ENCODE data around the gene KDM3B.

The KDM3B gene

DNA sequence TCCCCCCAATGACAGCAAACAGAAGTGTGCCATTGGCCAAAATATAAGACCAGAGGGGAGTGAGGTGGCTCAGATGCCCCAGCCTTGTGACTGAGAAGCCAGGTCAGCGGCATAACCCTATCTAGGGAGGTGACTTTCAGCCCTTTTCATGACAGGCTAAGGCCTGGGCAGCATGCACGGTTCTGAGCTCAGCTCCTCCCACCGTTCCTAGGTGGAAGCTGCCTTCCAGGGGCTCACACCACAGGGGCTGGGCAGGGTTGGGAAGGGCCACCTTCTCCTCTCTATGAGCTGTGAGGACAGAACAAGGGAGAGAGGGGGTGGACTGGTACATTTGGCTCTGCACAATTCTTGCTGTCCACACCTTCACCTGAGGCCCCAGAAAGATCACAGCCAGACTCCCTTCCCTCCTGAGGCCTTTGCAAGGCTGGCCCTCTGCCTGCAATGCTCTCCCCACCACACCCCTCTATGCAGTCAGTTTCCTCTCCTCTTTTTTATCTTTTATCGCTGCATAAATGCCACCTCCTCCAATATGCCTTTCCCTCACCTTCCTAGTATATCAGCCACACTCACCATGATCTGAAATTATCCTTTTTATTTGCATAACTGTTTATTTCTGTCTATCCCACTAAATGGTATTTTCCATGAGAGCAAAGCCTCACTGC, 107.7 kb downstream of the KDM3B start:
- in situ Hi-C loops (cut with HindIII; ENCODE audit: low pct_ligation_motif_present, low pct_unique_long_range_greater_than_20kb, low sequenced_read_pairs), result no loop called here
- no peak for DNase-seq

DNA sequence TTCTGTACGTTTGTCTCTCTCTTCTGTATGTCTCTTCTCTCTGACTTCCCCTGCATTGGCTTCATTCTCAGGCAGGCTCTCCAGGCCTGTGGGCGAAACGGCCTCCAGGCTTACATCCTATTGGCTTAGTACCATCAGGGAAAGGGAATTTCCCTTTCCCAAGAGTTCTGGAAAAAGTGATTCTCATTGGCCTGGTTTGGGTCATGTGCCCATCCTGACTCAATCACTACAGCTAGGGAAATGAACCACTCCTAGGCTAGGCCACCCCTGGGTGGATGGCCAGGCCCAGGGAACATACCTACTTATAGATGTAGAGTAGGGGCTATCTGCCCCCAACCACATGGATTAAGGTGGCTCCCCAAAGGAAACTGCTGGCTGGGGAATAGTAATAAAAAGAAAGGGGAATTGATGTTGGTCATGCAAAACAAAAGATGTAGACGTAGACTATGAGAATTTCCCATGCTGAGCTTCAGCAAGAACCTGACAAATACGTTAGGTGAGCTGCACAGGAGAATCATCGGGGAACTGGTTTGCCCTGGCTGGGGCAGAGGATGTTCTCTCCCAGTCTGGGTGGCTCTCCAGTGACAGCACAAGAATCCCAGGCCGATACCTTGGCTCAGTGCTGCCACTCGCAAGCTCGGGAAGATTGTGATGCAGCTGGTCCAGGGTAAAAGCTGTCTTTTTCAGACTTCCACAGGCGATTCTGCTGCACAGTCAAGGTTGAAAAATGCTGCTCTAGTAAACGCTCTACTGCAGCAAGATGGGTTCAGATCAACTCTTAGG, 109.0 kb downstream of the KDM3B start:
- in situ Hi-C loops (cut with HindIII; ENCODE audit: low pct_ligation_motif_present, low pct_unique_long_range_greater_than_20kb, low sequenced_read_pairs), result no loop called here
- peak; percentile 74 for DNase-seq

DNA sequence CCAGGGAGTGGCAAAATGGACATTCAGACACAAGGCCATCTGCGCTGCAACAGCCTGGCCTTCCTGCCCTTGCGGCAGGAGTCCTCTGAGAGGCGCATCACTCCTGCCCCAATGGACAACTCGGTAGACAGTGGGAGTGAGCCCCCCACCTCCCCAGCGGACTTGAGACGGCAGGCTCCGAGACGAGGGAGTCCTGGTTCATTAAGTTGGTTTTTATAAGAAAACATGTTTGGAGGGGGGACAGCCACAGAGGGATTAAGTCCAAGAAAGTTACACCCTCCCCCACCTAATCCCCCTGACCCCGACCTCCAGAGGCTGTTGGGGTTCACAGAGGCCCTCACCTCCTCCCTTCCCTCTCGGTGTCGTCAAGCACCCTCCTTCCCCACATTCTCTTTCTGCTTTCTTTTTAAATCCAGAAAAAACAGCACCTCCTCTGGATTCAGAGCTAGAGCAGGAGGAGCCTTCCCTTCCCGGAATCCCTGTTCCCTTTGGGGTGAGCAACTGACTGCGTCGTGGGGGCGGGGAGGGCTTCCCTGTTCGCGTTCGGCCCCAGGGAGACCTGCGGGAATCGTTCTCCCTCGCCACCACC, 111.0 kb downstream of the KDM3B start:
- peak; percentile 52 for DNase-seq
- in situ Hi-C loops (cut with HindIII; ENCODE audit: low pct_ligation_motif_present, low pct_unique_long_range_greater_than_20kb, low sequenced_read_pairs), result no loop called here

DNA sequence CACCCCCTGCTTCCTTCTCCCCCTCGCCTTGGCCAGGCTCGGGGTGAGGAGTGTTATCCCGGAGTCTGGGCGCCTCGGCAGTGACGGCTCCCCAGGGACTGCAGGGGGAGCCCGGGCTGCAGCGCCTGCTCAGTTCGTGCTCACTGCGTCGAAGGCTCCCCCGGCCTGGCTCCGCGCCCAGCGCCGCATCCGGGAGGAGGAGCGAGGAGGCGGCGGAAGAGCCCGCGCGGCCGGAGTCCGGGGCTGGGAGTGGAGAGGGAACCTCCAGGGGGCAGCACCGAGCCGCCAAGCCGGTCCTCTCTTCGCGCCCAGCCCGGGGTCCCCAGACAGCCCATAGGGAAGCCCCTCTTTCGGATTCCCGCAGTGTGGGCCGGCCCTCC, 111.5 kb downstream of the KDM3B start:
- in situ Hi-C loops (cut with HindIII; ENCODE audit: low pct_ligation_motif_present, low pct_unique_long_range_greater_than_20kb, low sequenced_read_pairs), result no loop called here
- peak; percentile 94 for DNase-seq

DNA sequence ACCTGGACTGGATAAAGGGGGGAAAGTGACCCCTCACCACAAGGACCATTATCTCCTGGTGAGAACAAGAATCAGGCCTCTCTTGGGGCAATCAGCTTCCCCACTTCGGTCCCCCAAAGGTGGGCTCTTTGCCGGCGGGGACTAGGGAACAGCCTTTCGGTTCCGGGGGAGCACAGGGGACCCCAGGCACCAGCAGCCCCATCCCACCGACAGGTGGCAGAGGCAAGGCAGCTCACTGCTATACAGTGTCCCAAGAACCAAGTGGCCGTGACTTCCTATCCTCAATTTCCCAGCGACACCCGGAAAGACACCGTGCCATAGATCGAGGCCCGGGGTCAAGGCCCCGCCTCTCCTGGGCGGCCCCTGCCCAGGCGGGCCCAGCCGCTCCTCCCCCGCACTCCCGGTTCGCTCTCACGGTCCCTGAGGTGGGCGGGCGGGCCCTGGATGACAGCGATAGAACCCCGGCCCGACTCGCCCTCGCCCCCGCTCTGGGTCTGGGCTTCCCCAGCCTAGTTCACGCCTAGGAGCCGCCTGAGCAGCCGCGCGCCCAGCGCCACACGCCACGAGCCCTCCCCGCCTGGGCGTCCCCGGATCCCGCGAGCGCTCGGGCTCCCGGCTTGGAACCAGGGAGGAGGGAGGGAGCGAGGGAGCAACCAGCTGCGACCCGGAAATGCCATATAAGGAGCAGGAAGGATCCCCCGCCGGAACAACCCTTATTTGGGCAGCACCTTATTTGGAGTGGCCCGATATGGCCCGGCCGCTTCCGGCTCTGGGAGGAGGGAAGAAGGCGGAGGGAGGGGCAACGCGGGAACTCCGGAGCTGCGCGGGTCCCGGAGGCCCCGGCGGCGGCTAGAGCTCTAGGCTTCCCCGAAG, 112.1 kb downstream of the KDM3B start:
- DNase-seq, result peak; percentile 96

DNA sequence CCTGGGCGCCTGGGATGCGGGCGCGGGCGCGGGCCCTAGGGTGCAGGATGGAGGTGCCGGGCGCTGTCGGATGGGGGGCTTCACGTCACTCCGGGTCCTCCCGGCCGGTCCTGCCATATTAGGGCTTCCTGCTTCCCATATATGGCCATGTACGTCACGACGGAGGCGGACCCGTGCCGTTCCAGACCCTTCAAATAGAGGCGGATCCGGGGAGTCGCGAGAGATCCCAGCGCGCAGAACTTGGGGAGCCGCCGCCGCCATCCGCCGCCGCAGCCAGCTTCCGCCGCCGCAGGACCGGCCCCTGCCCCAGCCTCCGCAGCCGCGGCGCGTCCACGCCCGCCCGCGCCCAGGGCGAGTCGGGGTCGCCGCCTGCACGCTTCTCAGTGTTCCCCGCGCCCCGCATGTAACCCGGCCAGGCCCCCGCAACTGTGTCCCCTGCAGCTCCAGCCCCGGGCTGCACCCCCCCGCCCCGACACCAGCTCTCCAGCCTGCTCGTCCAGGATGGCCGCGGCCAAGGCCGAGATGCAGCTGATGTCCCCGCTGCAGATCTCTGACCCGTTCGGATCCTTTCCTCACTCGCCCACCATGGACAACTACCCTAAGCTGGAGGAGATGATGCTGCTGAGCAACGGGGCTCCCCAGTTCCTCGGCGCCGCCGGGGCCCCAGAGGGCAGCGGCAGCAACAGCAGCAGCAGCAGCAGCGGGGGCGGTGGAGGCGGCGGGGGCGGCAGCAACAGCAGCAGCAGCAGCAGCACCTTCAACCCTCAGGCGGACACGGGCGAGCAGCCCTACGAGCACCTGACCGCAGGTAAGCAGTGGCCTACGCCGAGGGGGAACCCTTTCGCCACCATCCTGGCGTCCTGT, 113.0 kb downstream of the KDM3B start, which contains the start of gene EGR1:
Gene EGR1 (plus strand): TSS at position 219 of the 864 bp plus-strand sequence. CDS start 283 bp downstream, at position 502.
- in situ Hi-C loops (cut with HindIII; ENCODE audit: low pct_ligation_motif_present, low pct_unique_long_range_greater_than_20kb, low sequenced_read_pairs), result no loop called here
- DNase-seq, result peak; percentile 91

More for the DNA sequence above, 112.1 kb downstream of the KDM3B start:
- in situ Hi-C loops (cut with HindIII; ENCODE audit: low pct_ligation_motif_present, low pct_unique_long_range_greater_than_20kb, low sequenced_read_pairs), result no loop called here

DNA sequence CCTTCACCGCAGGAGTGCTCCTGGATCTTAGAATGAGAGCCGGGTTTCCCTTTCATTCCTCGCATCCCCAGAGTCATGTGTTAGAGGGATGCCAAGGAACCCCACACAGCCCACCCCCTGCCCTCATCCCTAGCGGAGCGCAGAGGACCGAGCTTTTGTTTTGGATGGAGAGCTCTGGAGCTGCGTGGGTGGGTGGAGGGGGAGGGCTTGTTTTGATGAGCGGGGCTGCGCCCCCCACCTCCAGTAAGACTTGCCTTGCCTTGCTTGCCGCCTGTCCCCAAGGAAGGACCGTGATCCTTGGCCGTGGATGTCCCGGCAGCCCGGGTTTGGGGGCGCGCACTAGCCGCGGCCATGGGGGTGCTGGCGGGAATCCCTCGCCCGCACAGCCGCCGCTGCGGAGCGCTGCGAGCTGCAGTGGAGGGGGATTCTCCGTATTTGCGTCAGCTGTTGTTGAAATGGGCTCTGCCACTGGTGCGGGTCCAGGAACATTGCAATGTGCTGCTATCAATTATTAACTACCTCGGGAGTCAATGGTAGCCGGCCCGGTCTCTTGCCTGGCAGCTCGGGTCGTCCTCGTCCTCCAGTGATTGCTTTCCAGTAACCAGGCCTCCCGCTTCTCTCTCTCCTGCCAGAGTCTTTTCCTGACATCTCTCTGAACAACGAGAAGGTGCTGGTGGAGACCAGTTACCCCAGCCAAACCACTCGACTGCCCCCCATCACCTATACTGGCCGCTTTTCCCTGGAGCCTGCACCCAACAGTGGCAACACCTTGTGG, 113.8 kb downstream of the KDM3B start:
- DNase-seq, result peak; percentile 39
- in situ Hi-C loops (cut with HindIII; ENCODE audit: low pct_ligation_motif_present, low pct_unique_long_range_greater_than_20kb, low sequenced_read_pairs), result no loop called here

DNA sequence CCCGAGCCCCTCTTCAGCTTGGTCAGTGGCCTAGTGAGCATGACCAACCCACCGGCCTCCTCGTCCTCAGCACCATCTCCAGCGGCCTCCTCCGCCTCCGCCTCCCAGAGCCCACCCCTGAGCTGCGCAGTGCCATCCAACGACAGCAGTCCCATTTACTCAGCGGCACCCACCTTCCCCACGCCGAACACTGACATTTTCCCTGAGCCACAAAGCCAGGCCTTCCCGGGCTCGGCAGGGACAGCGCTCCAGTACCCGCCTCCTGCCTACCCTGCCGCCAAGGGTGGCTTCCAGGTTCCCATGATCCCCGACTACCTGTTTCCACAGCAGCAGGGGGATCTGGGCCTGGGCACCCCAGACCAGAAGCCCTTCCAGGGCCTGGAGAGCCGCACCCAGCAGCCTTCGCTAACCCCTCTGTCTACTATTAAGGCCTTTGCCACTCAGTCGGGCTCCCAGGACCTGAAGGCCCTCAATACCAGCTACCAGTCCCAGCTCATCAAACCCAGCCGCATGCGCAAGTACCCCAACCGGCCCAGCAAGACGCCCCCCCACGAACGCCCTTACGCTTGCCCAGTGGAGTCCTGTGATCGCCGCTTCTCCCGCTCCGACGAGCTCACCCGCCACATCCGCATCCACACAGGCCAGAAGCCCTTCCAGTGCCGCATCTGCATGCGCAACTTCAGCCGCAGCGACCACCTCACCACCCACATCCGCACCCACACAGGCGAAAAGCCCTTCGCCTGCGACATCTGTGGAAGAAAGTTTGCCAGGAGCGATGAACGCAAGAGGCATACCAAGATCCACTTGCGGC, 114.6 kb downstream of the KDM3B start:
- peak; percentile 9 for DNase-seq
- in situ Hi-C loops (cut with HindIII; ENCODE audit: low pct_ligation_motif_present, low pct_unique_long_range_greater_than_20kb, low sequenced_read_pairs), result no loop called here

DNA sequence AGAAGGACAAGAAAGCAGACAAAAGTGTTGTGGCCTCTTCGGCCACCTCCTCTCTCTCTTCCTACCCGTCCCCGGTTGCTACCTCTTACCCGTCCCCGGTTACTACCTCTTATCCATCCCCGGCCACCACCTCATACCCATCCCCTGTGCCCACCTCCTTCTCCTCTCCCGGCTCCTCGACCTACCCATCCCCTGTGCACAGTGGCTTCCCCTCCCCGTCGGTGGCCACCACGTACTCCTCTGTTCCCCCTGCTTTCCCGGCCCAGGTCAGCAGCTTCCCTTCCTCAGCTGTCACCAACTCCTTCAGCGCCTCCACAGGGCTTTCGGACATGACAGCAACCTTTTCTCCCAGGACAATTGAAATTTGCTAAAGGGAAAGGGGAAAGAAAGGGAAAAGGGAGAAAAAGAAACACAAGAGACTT, 115.2 kb downstream of the KDM3B start:
- peak; percentile 6 for DNase-seq
- in situ Hi-C loops (cut with HindIII; ENCODE audit: low pct_ligation_motif_present, low pct_unique_long_range_greater_than_20kb, low sequenced_read_pairs), result no loop called here

DNA sequence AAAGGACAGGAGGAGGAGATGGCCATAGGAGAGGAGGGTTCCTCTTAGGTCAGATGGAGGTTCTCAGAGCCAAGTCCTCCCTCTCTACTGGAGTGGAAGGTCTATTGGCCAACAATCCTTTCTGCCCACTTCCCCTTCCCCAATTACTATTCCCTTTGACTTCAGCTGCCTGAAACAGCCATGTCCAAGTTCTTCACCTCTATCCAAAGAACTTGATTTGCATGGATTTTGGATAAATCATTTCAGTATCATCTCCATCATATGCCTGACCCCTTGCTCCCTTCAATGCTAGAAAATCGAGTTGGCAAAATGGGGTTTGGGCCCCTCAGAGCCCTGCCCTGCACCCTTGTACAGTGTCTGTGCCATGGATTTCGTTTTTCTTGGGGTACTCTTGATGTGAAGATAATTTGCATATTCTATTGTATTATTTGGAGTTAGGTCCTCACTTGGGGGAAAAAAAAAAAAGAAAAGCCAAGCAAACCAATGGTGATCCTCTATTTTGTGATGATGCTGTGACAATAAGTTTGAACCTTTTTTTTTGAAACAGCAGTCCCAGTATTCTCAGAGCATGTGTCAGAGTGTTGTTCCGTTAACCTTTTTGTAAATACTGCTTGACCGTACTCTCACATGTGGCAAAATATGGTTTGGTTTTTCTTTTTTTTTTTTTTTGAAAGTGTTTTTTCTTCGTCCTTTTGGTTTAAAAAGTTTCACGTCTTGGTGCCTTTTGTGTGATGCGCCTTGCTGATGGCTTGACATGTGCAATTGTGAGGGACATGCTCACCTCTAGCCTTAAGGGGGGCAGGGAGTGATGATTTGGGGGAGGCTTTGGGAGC, 115.9 kb downstream of the KDM3B start:
- in situ Hi-C loops (cut with HindIII; ENCODE audit: low pct_ligation_motif_present, low pct_unique_long_range_greater_than_20kb, low sequenced_read_pairs), result no loop called here
- DNase-seq, result peak; percentile 37

DNA sequence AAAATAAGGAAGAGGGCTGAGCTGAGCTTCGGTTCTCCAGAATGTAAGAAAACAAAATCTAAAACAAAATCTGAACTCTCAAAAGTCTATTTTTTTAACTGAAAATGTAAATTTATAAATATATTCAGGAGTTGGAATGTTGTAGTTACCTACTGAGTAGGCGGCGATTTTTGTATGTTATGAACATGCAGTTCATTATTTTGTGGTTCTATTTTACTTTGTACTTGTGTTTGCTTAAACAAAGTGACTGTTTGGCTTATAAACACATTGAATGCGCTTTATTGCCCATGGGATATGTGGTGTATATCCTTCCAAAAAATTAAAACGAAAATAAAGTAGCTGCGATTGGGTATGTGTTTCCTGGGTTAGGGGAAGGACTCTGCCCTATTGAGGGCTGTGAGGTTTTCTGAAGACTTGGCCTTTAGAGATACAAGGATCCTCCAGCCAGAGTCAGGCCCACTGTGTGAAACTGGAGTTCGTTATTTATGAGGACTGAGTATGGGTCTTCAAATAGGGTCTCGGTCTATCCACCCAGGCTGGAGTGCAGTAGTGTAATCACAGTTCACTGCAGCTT, 116.6 kb downstream of the KDM3B start:
- no peak for DNase-seq
- in situ Hi-C loops (cut with HindIII; ENCODE audit: low pct_ligation_motif_present, low pct_unique_long_range_greater_than_20kb, low sequenced_read_pairs), result no loop called here

DNA sequence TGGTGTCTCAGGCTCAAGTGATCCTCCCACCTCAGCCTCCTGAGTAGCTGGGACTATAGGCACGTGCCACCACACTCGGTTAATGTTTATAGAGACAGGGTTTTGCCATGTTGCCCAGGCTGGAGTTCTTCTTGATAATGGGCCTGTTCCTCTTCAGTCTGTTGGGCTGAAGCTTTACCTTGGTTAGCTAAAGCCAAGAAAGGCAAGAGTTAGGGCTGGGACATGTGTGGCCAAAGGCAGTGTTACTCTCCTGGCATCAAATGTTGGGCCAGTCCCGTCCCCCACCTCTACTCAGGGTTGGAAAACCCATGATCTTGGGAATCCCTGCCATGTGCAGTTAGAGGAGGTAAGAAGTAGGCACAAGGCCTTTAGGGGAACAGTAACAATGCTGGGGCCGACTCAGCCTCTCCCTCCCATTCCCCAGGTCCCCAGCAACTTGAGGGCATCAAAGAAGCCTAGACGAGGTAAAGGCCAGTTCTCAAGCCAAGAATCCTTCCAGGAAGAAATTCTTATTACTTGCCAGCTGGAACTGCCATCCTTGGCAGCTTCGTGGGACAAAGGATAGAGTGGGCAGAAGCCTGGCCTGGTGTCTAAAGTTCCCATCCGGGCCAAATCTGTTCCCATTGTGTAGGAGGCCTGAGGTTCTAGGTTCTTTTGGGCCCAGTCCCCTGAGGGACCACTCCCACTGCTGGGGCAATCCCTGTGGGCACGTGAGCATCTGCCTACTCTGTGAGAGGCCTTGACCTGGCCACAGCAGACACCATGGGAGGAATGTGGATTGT, 117.2 kb downstream of the KDM3B start:
- peak; percentile 85 for DNase-seq
- in situ Hi-C loops (cut with HindIII; ENCODE audit: low pct_ligation_motif_present, low pct_unique_long_range_greater_than_20kb, low sequenced_read_pairs), result no loop called here

DNA sequence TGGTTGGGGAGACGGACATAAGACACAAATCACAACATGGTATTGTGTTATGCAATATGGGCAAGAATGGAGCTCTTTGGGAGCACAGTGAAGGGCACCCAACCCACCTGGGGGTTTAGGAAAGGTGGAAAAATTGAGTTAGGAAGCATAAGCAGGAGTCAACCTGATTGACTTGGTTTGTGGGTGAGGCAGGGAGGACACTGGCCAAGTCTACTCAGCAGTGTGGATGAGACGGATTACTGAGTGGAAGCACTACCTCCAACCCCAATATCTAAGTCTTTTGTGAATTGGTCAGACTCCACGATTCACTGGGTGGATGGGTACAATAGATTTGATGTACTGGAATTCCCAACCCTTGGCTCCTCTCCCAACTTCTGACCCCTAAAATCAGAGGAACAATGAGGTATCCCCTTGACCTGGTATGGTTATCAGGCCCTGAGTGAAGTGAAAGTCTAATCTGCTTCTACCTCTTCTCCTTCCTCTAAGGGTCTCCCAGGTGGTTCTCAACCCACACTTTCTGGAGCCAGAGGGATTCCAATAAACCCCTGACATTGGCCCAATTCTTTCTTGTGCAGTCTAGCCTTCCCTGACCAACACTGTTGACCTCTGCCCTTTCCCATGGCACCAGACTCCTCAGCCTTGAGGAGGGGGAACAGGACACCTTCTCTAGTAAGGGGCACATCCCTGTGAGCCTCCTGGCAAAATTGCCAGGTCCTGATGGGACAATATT, 118.0 kb downstream of the KDM3B start:
- in situ Hi-C loops (cut with HindIII; ENCODE audit: low pct_ligation_motif_present, low pct_unique_long_range_greater_than_20kb, low sequenced_read_pairs), result no loop called here
- DNase-seq, result no peak

DNA sequence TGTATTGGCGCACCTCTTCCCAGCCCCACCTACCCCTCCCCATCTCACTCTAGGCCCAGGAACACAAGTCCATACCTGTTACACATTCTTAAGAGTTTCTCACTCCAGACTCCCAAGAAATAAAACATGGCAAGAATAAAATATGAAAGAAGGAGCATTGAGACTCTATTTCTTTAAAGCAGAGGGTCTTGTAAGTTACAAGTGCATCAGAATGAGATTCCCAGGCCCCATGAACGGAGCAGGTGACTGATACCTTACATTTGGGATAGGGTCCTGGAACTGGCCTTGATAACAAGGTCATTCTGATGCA, 118.5 kb downstream of the KDM3B start:
- in situ Hi-C loops (cut with HindIII; ENCODE audit: low pct_ligation_motif_present, low pct_unique_long_range_greater_than_20kb, low sequenced_read_pairs), result no loop called here

More for the DNA sequence above, 118.5 kb downstream of the KDM3B start:
- DNase-seq, result peak; percentile 5
